HG02623 (cell line): ENCODE results near the gene CDY1.
"Not testable (repeated sequence)": the region's sequence is repeated elsewhere in the genome, so short reads cannot be mapped to it uniquely, and the experiment has no call there.

Source experiments
- ATAC-seq: cut with Tn5 transposase; IDR thresholded peaks from one replicate; pipeline ENCODE4 v1.9.1; 2021; ENCODE audit warnings: moderate library complexity; ENCODE audit not compliant: unreplicated experiment

The CDY1 gene

GRCh38 chrY:25621817-25622216 lies at the start of gene CDY1:
Gene CDY1, plus strand, starts transcription at chrY:25622117. Its CDS starts 326 bp downstream, at chrY:25622443.
- ATAC-seq, result not testable (repeated sequence)

- ATAC-seq, result not testable (repeated sequence)
Measured at GRCh38 chrY:25593336-25593735, 28.6 kb upstream of the CDY1 start.

GRCh38 chrY:25620209-25620608 lies 1.7 kb upstream of the CDY1 start:
- not testable (repeated sequence) for ATAC-seq

- not testable (repeated sequence) for ATAC-seq
Measured at GRCh38 chrY:25626524-25626923, 4.6 kb downstream of the CDY1 start.

GRCh38 chrY:25630383-25631112 lies 8.6 kb downstream of the CDY1 start:
- ATAC-seq, result not testable (repeated sequence)

GRCh38 chrY:25639852-25640251 lies 17.9 kb downstream of the CDY1 start:
- not testable (repeated sequence) for ATAC-seq

GRCh38 chrY:25643024-25643915 lies 21.4 kb downstream of the CDY1 start:
- ATAC-seq, result not testable (repeated sequence)
